ENCODE results near the gene CHST13.
"Not testable (repeated sequence)": the region's sequence is repeated elsewhere in the genome, so short reads cannot be mapped to it uniquely, and the experiment has no call there.

Gene CHST13

DNA sequence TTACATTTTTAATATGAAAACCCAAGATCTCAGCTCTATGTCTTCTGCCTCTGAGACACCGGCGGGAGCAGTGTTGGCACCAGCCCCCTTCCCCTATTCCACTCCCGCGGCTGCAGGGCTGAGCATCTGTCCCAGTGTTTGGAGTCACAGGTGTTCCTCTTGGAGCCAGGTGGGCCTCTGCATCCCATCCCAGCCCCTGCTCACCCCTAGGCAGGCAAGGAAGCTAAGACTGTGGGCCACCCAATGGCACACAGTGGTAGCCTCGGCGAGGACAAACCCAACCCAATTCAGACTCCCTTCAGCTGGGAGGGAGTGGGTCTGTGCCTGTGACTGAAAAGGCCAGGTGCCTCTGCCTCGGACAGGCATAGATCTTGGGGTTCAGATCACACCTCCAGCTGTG lies 3.1 kb downstream of the CHST13 start:
- no peak for DNase-seq

DNA sequence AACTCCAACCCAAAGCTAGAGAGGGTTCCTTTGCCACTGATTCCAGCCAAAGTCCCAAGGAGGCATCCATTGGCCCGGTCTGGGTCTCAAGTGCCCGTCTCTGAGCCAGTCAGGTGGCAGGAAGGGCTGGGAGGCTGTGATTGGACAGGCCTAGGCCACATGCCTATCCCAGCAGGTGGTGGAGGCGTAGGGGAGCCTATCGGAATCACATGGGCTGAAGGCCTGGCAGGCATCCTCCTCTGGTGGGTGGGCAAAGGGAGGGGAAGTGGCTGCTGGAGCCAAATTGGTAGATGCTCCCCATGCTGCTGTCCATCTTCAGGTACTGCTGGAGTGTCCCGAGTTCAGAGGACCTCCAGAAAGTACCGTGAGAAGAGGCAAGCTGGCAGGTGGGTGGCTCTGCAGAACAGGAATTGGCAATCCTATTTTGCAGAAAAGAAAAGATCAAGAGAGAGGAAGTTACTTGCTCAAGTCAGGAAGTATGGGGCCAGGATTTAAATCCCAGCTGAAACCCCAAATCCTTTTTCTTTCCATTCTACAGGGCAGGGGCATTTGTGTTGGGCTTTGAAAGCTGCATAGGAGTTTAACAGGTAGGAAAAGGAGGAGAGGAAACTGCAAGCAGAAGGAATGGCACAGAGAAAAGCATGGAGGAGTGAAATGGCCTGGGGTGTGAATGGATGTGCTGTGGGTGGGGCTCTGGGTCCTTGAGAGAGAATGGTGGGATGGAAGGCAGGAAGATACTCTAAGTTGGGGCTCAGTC lies 3.7 kb downstream of the CHST13 start:
- no peak for DNase-seq

DNA sequence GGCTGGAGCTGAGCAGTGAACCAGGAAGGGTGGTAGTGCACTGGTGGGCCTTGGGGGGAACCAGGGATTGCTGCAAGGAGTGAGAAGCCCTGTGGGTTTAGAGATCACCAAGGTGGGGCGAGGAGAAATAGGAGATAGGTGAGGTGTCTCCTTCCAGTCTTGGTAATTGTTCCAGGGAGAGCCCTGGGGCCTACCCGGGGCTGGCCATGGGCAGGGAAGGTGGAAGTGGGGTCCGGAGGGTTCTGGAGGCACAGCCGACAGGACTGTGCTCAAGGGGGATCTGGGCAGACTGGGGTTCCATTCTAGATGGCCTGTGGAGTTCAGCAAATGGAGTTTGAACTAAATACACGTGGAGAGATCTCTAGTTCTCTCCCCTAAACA lies 4.5 kb downstream of the CHST13 start:
- no peak for DNase-seq

DNA sequence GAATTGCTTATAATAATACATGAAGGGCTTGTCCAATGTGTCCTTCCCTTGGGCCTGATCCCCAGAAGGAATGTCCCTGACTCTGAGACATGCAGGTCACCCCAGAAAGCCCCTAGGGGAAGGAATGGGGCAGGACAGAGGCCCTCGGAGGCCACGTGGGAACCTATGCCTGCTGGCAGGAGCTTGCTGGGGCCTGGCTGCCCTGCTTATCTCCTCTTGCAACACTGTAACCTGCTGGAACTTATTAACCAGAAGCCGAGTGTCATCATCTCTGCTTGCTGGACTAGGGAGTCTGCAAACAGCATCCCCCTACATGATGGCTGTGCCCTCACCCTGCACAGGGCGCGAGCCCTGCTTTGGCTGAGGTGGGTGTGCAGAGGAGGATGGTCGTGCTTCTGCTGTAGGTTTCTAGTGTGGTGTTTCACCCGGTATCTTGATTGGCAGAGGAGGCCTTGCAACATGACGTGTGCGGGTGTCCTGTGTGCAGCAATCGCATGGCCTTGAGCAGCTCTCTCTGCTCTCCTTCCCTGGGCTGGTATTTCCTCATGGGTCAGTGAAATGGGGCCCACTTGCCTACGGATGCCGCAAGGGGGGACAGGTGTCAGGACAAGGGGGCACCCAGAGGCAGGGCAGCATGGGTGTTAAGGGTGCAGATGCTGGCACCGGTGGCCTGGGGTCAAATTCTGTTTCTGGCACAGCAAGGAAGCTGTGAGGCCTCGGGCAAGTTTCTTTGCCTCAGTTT lies 5.0 kb downstream of the CHST13 start:
- no peak for DNase-seq

DNA sequence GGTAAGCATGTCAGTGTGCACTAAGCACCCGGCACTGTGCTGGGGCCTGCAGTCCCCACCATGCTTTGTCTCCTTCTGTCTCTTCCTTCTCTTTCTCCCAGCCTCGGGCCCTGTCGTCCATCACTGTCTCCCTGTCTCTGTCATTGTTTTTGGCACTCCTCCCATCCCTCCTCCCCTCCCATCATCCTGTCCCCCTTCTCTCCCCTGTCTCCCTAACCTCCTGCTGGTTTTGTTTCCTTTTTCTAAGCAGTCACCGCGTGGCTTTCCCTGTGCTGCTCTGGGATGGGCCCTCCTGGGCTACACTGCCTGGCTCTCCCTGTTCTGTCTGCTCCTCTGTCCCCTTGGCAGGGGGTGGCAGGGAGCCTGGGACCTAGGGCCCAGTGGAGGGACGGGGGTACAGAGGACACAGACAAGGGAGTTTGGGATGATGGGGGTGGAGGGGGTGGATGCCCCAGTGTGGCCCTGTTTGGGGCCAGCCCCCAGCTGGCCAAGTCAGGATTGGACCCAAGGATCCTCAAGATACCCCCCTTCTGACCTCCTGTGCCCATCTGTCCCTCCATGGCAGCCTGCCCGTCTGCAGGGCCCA lies 5.7 kb downstream of the CHST13 start:
- no peak for DNase-seq

DNA sequence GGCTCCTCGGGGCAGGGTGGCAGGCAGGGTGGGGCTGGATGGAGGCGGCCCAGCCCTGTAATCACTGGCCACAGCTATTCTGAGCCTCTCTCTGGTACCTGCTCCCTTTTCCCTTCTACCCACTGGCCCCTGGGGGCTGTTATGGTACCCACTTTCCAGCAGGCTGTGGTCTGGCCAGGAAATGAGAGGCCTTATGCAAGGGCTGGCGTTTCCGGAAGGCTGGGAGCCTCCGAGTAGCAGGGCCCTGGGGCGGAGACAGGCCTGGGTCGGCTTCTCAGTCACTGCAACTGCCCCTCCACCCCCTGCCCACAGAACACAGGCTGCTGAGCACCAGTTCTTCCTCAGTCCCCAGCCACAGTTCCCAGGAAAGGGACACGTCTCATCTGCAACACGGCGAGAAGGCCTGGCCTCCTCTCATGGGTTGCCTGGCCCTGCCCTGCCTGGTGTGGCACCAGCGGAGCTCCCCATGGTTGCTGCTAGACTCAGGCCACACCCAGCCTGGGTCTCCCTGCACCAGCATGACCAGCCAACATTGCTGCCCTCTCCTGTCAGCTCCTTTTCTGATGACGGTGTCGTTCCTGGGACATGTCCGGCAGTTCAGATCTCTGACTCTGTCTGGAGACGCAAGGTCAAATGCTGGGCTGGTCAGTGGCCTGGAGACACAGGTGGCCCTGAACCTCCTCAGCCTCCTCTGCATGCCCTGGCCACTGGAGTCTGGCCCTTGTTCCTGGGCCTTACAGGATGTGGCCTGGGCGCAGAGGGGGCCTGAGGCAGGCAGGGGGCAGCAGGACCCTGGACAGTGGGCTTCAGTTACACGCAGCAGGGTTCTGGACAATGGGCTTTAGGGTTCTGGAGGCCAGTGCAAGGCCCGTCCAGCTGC lies 6.5 kb downstream of the CHST13 start:
- DNase-seq = no peak

DNA sequence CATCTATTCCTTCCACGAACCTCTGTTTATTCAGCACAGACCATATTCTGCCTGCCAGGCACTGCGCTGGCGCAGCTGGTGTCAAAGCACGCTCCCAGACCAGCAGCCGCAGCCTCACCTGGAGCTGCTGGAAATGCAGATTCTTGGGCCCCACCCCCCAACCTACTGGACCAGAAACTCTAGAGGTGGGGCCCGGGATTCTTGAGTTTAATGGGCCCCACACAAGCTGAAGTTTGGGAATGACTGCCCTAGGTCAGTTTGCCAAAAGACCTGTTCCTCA lies 7.0 kb downstream of the CHST13 start:
- DNase-seq = no peak

DNA sequence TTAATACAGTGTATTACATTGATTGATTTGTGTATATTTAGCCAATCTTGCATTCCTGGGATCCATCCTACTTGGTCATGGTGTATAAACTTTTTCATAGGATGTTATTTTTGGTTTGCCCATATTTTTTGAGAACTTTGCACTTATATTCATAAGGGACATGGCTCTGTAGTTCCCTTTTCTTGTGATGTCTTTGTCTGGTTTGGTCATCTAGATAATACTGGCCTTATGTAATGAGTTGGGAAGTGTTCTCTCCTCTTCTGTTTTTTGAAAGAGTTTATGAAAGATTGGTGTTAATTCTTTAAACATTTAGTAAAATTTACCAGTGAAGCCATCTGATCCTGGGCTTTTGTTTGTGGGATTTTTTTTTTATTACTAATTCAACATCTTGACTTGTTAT lies 9.6 kb downstream of the CHST13 start:
- DNase-seq = no peak

DNA sequence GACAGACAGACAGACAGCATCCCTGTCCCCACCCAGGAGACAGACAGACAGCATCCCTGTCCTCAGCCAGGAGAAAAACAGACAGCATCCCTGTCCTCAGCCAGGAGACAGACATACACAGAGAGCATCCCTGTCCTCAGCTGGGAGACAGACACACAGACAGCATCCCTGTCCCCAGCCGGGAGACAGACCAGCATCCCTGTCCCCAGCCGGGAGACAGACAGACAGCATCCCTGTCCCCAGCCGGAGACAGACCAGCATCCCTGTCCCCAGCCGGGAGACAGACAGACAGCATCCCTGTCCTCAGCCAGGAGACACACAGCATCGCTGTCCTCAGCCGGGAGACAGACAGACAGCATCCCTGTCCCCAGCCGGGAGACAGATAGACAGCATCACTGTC lies 10.8 kb downstream of the CHST13 start:
- DNase-seq = not testable (repeated sequence)

DNA sequence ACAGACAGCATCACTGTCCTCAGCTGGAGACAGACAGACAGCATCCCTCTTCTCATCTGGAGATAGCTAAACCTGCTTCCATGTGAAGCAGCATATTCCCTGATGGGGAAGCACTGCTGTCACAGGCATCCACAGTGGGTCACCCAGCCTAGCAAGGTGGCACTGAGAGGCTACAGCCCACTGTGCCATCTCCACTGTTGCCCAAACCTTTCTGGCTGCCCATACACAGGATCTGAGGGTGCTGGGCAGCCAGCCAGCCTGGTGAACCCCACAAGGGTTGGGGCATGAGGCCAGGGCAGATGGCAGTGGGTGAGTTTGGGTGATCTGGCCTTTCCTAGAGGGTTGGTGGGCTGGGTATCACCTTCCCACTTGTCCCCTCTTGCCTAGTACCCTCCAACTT lies 11.7 kb downstream of the CHST13 start:
- no peak for DNase-seq

DNA sequence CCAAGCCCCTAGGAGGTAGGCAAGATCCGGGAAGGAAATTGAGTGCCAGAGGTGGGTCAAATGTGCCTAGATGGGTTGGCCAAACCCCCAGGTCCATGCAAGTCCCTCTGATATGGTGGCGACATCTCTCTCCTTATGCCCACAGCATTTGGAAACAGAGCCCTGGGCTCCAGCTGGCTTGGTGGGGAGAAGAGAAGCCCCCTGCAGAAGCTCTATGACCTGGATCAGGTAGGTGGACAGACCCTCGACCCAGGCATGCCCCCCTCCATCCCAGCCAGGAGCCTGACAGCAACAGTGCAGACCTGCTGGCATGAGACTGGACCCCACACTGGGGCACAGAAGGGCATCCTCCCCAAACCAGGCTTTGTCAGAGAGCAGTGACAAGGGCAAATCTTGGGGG lies 12.2 kb downstream of the CHST13 start:
- DNase-seq = no peak

DNA sequence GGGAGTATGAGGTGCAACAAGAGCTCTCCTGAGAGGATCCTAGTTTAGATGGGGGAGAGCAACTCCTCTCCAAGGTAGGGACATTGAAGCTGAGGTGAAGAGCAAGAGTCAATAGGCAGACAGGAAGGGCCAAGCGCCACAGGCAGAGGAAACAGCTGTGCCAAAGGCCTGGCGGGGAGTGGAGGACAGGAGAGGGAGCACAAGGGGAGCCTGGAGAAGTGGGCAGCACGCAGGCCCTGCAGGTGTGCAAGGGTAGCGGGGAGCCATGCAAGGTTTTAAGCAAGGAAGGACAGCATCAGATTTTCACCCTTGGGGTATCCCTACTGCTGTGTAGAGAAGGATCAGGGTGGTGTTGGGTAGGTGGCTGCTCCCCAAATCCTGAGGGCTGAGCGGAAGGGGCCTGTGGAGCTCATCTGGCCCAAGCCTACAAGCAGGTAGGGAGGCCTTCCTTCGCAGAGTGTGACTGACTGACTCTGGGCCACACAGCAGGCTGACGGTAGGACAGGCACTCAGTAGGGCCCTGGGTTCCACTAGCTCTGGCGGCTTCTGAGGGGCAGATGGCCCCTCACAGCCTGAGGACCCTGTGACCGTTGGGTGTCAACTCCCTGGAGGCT lies 13.3 kb downstream of the CHST13 start:
- peak; percentile 26 for DNase-seq

DNA sequence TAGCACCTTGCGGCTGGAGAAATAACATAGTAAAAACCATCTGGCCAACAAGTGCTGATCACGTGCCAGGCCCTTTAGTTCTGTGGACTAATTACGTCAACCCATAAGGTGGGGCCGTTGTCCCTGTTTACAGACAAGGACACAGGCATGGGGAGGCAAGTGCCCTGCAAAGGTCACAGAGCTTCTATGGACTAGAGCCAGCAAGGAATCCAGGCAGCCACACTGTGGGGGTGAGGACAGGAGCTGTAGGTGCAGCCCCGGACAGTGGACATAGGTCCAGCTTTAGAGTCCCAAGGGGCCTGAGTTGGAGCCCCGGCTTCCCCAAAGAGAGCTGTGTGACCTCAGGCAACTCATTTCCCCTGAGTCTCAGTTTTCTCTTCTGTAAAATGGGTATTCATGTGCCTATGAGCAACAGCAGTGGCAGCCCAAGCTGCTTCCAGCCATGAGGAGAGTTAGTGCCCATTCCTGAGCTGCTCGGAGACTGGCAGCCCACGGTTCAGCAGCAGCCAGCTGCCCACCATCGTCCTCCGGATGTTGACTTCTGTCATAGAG lies 13.9 kb downstream of the CHST13 start:
- no peak for DNase-seq

DNA sequence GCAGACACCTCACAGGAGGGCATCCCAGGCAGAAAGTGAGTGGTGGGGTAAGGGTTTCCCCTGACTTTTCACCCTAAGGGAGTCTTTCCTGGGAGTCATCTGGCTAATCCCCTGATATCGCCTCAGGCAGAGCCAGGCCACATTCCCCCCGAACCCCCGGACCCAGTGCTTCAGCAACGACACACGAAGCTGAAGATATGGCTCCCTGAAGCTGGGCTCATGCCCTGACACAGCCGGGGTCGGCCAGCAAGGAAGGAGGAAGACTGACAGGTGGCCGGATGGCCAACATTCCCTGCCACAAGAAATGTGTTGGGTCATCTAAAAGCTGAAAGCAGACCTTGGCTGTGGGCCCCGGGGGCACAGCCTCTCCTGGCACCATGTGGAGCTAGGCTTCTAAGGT lies 14.4 kb downstream of the CHST13 start:
- no peak for DNase-seq

DNA sequence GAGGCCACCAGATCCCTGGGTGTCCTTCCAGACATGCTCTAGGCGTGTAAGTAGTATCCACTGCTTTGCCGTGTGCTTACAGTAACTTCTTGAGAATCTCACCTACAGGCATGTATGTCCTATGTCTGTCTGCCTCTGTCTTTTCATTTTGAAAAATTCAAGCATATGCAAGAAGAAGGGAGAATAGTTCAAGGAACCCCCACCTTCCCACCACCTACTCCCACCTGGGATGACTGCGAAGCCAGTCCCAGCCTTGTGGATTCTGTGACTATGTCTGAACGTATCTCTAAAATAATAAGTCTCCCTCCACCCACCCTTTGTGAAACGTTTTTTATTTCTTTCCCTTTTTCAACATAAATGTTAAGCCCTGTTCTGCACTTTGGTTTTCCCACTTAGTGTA lies 15.0 kb downstream of the CHST13 start:
- no peak for DNase-seq

DNA sequence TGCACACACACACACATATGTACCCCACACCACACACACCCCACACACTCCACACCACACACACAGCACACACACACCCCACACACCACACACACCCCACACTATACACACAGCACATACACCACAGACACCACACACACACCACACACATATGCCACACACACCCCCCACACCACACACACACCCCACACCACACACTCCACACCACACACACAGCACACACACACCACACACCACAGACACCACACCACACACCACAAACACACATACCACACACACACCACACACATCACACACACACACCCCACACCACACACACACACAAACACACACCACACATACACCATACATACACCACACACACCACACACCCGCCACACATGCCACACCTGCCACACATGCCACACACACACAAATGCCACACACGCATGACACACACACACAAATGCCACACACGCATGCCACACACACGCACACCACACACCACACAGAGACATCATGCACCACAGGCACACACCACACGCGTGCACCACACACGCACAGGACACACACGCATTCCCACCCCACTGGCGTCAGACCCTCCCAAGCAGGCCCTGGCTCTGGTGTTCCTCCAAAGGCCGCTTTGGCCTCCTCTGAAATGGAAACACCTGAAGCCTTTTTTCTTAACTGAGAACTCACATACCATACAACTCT lies 15.7 kb downstream of the CHST13 start:
- no peak for DNase-seq

DNA sequence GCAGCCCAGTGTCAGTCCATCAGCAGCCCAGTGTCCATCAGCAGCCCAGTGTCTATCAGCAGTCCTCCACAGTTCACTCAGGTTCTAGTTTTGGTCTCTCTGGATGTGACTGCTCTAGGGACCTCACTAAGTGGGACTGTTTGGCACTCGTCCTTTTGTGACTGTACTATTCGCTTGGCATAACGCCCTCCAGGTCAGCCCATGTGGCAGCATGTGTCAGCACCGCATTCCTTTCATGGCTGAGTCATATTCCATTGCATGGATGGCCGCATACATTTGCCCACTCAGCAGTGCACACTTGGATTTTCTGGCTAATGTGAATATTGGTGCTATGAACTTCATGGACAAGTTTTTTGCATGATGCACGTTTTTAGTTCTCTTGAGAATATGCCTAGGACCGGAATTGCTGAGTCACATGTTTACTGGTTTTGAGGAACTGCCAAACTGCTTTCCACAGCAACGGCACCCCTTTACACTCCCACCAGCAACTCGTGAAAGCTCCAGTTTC lies 16.4 kb downstream of the CHST13 start:
- no peak for DNase-seq

DNA sequence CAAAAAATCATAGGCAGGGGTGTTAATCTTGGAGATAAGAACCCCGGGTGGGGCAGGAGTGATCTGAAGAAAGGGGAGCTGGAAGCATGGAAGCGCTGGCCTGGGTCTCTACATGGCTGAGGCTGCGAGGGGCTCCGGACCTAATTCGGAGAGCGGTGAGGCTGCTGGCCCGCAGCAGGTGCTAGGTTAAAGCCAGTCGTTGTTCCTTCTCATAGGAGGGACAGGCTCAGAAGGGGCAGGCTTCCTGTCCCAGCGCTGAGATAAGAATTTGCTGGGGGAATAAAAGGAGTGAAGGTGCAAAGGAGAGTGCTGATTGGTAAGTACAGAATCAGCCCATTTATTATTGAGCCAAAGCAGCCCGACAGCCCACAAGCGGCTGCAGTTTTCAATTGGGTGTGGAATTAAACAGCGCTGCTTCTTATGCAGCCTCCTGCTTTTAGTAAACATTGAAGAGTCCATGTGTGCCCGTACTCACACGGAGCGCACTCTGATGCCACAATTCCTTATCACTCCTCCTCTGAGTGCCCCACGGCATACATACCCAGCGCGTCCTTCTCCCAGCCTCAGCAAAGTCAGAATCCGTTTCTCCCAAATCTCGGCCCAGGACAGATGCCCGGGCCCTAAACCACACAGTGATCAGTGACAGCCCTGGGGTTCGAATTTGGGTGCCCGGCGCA lies 17.1 kb downstream of the CHST13 start:
- no peak for DNase-seq

DNA sequence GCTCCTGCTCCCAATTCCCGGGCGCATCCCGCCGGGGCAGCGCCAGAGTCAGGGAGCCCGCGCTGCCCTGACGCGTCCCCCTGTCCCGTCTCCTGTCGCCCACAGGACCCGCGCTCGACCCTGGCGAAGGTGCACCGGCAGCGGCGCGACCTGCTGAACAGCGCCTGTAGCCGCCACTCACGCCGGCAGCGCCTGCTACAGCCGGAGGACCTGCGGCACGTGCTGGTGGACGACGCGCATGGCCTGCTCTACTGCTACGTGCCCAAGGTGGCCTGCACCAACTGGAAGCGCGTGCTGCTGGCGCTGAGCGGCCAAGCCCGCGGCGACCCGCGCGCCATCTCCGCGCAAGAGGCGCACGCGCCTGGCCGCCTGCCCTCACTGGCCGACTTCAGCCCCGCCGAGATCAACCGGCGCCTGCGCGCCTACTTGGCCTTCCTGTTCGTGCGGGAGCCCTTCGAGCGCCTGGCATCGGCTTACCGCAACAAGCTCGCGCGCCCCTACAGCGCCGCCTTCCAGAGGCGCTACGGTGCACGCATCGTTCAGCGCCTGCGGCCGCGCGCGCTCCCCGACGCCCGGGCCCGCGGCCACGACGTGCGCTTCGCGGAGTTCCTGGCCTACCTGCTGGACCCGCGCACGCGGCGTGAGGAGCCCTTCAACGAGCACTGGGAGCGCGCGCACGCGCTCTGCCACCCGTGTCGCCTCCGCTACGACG lies 17.8 kb downstream of the CHST13 start:
- no peak for DNase-seq

Measured in DMS 273 treated with DMSO at 0.1 percent for 48 hours (cell line).